GM18508 (cell line): ENCODE measurements around the gene SMAD9.

ENCODE experiments used
- ATAC-seq: cut with Tn5 transposase; IDR thresholded peaks from one replicate; pipeline ENCODE4 v1.9.1; 2021; ENCODE audit warnings: moderate number of reproducible peaks; ENCODE audit not compliant: insufficient read depth, unreplicated experiment

SMAD9 gene

GRCh38 chr13:36820222-36820621 lies 99.8 kb downstream of the SMAD9 start:
- ATAC-seq: peak; percentile 44

- peak; percentile 8 for ATAC-seq
Observed at GRCh38 chr13:36819739-36820090, 100.3 kb downstream of the SMAD9 start.

- ATAC-seq: peak; percentile 53
Observed at GRCh38 chr13:36818804-36819738, 101.0 kb downstream of the SMAD9 start, which contains the start of gene RFXAP. TSS of gene RFXAP (plus strand) at chr13:36819222. CDS start at chr13:36819358, 136 bp downstream.

- ATAC-seq: no peak
Observed at GRCh38 chr13:36817996-36818803, 101.8 kb downstream of the SMAD9 start.

GRCh38 chr13:36815062-36815461 lies 105.0 kb downstream of the SMAD9 start:
- no peak for ATAC-seq

- no peak for ATAC-seq
Observed at GRCh38 chr13:36814465-36814864, 105.6 kb downstream of the SMAD9 start.

- ATAC-seq: no peak
Observed at GRCh38 chr13:36813225-36813624, 106.8 kb downstream of the SMAD9 start.

GRCh38 chr13:36807616-36808015 lies 112.4 kb downstream of the SMAD9 start:
- ATAC-seq: no peak

GRCh38 chr13:36806102-36806501 lies 113.9 kb downstream of the SMAD9 start:
- ATAC-seq: no peak

GRCh38 chr13:36804588-36804987 lies 115.5 kb downstream of the SMAD9 start:
- ATAC-seq: no peak

GRCh38 chr13:36801035-36801434 lies 119.0 kb downstream of the SMAD9 start:
- ATAC-seq: no peak

- ATAC-seq: no peak
Observed at GRCh38 chr13:36796052-36796451, 124.0 kb downstream of the SMAD9 start.

- ATAC-seq: no peak
Observed at GRCh38 chr13:36795463-36795862, 124.6 kb downstream of the SMAD9 start.
